Body of pancreas (tissue), 4 donors: ENCODE data around the gene MYLK. TPM values are rescaled to one million over a fixed set of nuclear protein-coding genes. Genes with fewer than 3 reads are reported as not detected.
"Not testable (repeated sequence)": the region's sequence is repeated elsewhere in the genome, so short reads cannot be mapped to it uniquely, and the experiment has no call there.

Experiments
- ATAC-seq: fragments of 150-250 bp; one replicate; pipeline ENCODE4 v1.9.1; 2016
- DNase-seq, 4 donors: peaks; one replicate each; pipeline ENCODE4 v3.0.0-alpha.2; 2019
- H3K27ac ChIP-seq, 4 donors: fragments of 200-600 bp; sonication (generic); 1 replicate in 3 of 4; 2 replicates in 1 of 4; pipeline versions ENCODE4 v1.5.1 to v1.6.1; 2016 to 2019; ENCODE audit warnings: mild to moderate bottlenecking in 1 of 4, mixed read lengths in 1 of 4, moderate library complexity in 1 of 4
- H3K27me3 ChIP-seq, 2 donors: fragments of 200-600 bp; sonication (generic); one replicate each; pipeline ENCODE4 v1.6.0; 2016; ENCODE audit warnings: mild to moderate bottlenecking in 1 of 2
- H3K36me3 ChIP-seq, 2 donors: fragments of 200-600 bp; sonication (generic); replicated peaks in 1 of 2; 2 replicates each; pipeline ENCODE4 v1.5.1; 2016; ENCODE audit warnings: low read depth in 2 of 2; ENCODE audit not compliant: insufficient read depth in 1 of 2
- H3K4me1 ChIP-seq: fragments of 200-600 bp; sonication (generic); one replicate; pipeline ENCODE4 v1.6.0; 2016
- H3K4me3 ChIP-seq, 2 donors: fragments of 200-600 bp; sonication (generic); 1 replicate in 1 of 2; 2 replicates in 1 of 2; pipeline ENCODE4 v1.5.1; 2016 to 2019
- H3K9me3 ChIP-seq, 3 donors: fragments of 200-600 bp; sonication (generic); 1 replicate in 2 of 3; 2 replicates in 1 of 3; pipeline ENCODE4 v1.5.1; 2016
- CTCF ChIP-seq, 7 experiments: fragments of 450-650 bp in 4 of 7; fragments of 200-600 bp in 3 of 7; sonication (generic) in 3 of 7; IDR thresholded peaks; one replicate each; pipeline ENCODE4 v1.5.1; 2016 to 2019; ENCODE audit warnings: antibody characterized with exemption in 7 of 7
- POLR2A ChIP-seq, 3 donors: fragments of 450-650 bp; IDR thresholded peaks; one replicate each; pipeline ENCODE4 v1.6.1; 2016; ENCODE audit warnings: antibody characterized with exemption in 3 of 3, mild to moderate bottlenecking in 2 of 3
- WGBS, 2 donors: methylation state at CpG; one replicate each; pipeline ENCODE4 v1.1.5; 2017; 5-methylcytosine and 5-hydroxymethylcytosine counted together
- intact Hi-C: fragments of 100-400 bp; cut with DNase I; formaldehyde crosslinking; loops from one replicate; pipeline ENCODE4 v1.15.1; 2023
- total RNA-seq, 2 donors: library from RNA; depleted of rRNA; stranded (reverse); fragments of >200 nt; gene quantifications; one replicate each; pipeline ENCODE4 v1.1.0, GENCODE V29; 2016

MYLK gene
- total RNA-seq, 2 donors from 2014 or later, result 7.6 to 36.6 TPM

DNA sequence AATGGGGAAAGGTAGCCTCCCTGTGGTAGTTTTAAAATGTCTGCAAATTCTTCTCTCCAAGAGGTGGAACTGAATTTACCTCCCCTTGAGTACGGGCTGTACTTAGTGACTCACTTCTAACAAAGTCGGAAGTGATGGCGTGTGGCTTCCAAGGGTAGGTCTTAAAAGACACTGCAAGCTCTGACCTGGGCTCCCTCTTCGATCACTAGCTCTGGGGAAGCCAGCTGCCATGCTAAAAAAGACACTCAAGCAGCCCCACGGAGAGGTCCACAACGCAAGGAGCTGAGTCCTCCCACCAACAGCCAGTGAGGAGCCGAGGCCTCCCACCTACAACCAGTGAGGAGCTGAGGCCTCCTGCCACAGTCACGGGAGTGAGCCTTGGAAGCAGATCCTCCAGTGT lies 177.3 kb downstream of the MYLK start:
- Histone ChIP-seq H3K36me3 (no peaks in the 10 kb centered on the region), H3K4me3 (no peak overlapping the region), H3K27me3 (no peaks in the 10 kb centered on the region), H3K9me3 (no peaks in the 10 kb centered on the region), H3K4me1 (no peaks in the 10 kb centered on the region), H3K27ac (no peak overlapping the region)
- TF ChIP-seq POLR2A (IDR thresholded peaks at IDR 0.05) (no peak), CTCF (IDR thresholded peaks at IDR 0.05) (no peak)
- ATAC-seq, result no peak
- no peak for DNase-seq
- intact Hi-C loops, result loop anchor here (5.0 kb wide), 1 partner anchor 50 kb away; no protein-coding TSS in a partner anchor
- WGBS, 2 donors, result 75 to 81% methylated on average over 4 to 8 of the region's 8 CpGs

- ATAC-seq (no peak), DNase-seq (no peak)
- WGBS, 2 donors, result 67 to 73% methylated on average over 12 of the region's 12 CpGs
- no peak for TF ChIP-seq CTCF (IDR thresholded peaks at IDR 0.05)
- TF ChIP-seq POLR2A (IDR thresholded peaks at IDR 0.05), result no peak
- intact Hi-C loops, result loop anchor here (5.0 kb wide), 1 partner anchor 48 kb away; no protein-coding TSS in a partner anchor
- Histone ChIP-seq H3K4me3 (no peak overlapping the region), H3K27ac (no peak overlapping the region), H3K36me3 (no peaks in the 10 kb centered on the region), H3K27me3 (no peaks in the 10 kb centered on the region), H3K9me3 (no peaks in the 10 kb centered on the region), H3K4me1 (no peaks in the 10 kb centered on the region)
Measured at GRCh38 chr3:123705488-123706285, 178.4 kb downstream of the MYLK start.

- WGBS, 2 donors, result 96% methylated on average over 3 of the region's 3 CpGs; no CpG with 5 or more reads in 1 of the 2 donors
- intact Hi-C loops, DNase-seq, ATAC-seq, H3K4me1 ChIP-seq, H3K27ac ChIP-seq, H3K4me3 ChIP-seq, H3K9me3 ChIP-seq, H3K27me3 ChIP-seq, H3K36me3 ChIP-seq: not testable (repeated sequence)
Measured at GRCh38 chr3:123703663-123704062, 180.5 kb downstream of the MYLK start.

GRCh38 chr3:123702720-123703119 lies 181.4 kb downstream of the MYLK start:
- whole genome bisulfite sequencing, 2 donors, result 54 to 55% methylated on average over 2 of the region's 2 CpGs
- Histone ChIP-seq H3K9me3 (no peaks in the 10 kb centered on the region), H3K36me3 (no peaks in the 10 kb centered on the region), H3K4me1 (no peaks in the 10 kb centered on the region), H3K27me3 (no peaks in the 10 kb centered on the region), H3K4me3 (no peak overlapping the region), H3K27ac (no peak overlapping the region)
- no peak for TF ChIP-seq CTCF (IDR thresholded peaks at IDR 0.05)
- no peak for ATAC-seq
- intact Hi-C loops, result no loop called here
- no peak for DNase-seq

DNA sequence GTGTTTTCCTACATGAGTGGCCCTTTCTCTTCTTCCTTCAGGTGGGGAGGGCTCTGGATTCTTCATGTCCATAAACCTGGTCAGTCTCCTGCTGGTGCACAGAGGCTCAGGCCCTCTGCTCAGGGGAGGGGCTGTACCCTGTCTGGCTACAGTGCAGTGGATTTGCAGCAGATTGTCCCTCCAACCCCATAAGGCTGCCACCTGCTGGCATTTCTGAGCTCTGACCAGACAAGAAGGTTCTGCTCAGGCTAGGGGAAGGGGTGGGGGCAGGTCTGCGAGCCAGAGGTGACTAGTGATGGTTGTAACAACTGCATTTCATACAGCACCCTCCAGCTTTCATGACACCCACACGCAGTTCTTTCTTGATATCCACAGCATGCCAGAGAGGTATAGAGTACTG lies 182.1 kb downstream of the MYLK start:
- peak in 6 of 7 experiments; percentile 37 to 53 (median 47) for TF ChIP-seq CTCF (IDR thresholded peaks at IDR 0.05)
- intact Hi-C loops, H3K9me3 ChIP-seq, H3K27ac ChIP-seq, H3K4me1 ChIP-seq, H3K27me3 ChIP-seq, H3K4me3 ChIP-seq, H3K36me3 ChIP-seq: not testable (repeated sequence)
- 5 to 38% methylated on average over 1 to 2 of the region's 2 CpGs for WGBS, 2 donors
- peak; percentile 73 for ATAC-seq
- DNase-seq, result peak; percentile 59 to 69 (median 67)
